ENCODE data around the gene IL17B.
"Not testable (repeated sequence)": the region's sequence is repeated elsewhere in the genome, so short reads cannot be mapped to it uniquely, and the experiment has no call there.

The IL17B gene

DNA sequence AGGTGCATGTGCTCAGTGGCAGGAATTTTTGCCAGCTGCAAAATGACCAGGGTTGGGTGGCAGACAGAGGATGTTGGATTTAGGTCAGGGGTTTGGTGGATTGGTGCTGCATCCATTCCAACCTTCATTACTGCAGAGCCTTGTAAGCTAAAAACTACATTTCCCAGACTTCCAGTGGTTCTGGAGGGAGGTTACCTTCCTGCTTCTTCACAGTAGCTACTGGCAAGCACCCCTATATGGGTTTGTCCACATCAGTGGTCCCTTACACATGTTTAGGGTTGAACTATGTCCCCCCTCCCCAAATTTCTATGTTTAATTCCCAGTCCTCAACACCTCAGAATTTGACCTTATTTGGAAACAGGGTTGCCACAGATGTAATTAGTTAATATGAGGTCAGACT, 20.7 kb upstream of the IL17B start:
- no peak for DNase-seq

- DNase-seq = not testable (repeated sequence)
Measured at GRCh38 chr5:149398747-149399266, 19.7 kb upstream of the IL17B start.

DNA sequence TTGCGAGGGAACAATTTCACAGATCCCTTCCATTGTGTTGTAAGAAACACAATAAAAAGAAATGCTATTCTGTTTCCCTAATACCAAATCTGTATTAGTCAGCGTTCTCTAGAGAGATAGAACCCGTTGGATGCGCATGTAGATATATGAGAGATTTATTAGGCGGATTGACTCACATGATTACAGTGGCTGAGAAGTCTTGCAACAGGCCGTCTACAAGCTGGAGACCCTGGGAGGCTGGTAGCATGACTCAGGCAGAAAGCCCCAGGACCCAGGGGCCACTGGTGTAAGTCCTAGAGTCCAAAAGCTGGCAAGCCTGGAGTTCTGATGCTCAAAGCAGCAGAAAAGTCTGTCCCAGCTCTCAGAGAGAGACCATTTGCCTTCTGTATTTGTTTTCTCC, 18.4 kb upstream of the IL17B start:
- no peak for DNase-seq

DNA sequence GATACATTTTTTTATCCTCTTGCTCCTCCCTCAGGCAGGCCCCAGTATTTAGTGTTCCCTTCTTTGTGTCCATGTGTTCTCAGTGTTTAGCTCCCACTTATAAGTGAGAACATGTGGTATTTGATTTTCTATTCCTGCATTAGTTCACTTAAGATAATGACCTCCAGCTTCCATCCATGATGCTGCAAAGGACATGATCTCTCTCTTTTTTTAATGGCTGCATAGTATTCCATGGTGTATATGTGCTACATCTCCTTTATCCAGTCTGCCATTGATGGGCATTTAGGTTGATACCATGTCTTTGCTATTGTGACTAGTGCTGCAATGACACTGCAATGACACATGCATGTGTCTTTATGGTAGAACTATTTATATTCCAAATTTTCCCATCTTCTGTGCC, 15.9 kb upstream of the IL17B start:
- DNase-seq = not testable (repeated sequence)

DNA sequence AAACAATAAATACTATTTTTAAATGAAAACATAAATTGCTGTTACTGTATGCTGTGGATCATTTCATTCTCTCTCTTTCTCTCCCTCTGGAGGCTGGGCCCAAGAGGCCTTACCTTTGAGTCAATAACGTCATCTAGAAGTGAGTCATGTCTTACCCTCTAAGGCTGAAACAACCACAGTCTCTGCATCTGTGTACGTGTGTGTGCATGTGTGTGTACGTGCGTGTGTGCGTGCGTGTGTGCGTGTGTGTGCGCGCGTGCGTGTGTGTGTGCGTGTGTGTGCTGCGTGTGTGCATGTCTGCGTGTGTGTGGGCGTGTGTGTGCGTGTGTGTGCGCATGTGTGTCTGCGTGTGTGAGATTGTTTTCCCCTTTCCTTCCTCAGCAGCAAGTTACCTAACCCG, 13.6 kb upstream of the IL17B start:
- DNase-seq = no peak

GRCh38 chr5:149391524-149391923, 12.4 kb upstream of the IL17B start:
- no peak for DNase-seq

DNA sequence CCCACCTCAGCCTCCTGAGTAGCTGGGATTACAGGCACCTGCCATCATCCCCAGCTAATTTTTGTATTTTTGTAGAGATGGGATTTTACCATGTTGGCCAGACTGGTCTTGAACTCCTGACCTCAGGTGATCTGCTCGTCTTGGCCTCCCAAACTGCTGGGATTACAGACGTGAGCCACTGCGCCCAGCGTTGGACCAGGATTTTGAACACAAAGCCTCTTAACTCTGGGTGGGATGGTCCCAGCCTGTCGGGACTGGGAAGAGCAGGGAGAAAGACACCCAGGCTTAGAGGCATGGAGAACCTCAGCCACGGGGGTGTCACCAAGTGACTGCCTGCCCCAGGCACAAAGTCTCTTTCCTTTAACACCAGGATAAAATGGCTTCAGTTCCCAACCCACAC, 12.0 kb upstream of the IL17B start:
- not testable (repeated sequence) for DNase-seq

- no peak for DNase-seq
Measured at GRCh38 chr5:149389552-149390495, 10.7 kb upstream of the IL17B start.

DNA sequence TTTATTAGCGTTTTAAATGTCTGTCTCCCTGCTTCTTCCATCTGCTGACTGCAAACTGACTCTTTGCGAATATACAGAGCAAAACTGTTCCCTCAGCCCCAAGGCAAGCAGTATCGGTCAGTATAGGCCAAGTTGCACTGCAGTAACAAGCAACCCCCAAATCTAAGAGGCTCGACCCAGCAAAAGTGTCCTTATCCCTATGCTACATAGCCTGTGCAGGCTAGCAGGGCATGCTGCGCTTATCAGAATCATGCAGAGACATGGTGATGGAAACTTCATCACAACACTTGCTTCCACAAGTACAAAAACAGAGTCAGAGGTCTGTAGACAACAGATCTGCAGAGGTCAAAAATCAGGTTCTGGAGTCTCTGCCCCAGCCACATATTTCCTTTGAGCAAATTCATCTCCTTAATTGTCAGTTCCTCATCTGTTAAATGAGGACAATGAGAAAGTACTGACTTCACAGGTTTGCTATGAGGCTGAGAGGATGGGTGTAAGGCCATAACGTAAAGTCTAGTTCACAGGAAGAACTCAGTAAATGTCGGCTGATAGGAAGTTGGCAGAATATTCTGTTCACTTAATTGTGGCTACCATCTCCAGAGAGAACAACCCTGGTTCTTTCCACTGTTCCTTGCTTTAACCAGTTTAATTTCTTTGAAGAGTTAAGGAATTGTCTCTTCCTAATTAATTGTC, 9.6 kb upstream of the IL17B start:
- DNase-seq = no peak

- DNase-seq = no peak
Measured at GRCh38 chr5:149387982-149388381, 8.9 kb upstream of the IL17B start.

- DNase-seq = no peak
Measured at GRCh38 chr5:149387081-149387631, 8.1 kb upstream of the IL17B start.

DNA sequence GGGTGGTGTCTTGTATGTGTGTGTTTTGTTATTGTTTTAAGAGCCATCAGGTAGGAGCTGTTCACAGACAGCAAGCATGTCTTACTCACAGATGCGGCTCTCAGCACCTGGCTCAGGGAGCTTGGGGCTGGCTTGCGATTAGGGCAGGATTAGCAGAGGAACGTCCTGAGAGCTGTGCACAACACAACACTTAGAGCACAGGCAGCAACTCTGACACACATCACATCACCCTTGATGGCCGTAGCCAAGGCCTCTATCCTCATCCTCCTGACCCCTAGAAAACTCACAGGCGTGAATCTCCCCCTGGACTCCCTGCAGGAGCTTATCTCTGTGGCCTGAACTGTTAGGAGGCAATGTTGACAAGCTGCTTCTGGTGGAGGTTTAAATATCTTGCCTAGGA, 7.1 kb upstream of the IL17B start:
- no peak for DNase-seq

DNA sequence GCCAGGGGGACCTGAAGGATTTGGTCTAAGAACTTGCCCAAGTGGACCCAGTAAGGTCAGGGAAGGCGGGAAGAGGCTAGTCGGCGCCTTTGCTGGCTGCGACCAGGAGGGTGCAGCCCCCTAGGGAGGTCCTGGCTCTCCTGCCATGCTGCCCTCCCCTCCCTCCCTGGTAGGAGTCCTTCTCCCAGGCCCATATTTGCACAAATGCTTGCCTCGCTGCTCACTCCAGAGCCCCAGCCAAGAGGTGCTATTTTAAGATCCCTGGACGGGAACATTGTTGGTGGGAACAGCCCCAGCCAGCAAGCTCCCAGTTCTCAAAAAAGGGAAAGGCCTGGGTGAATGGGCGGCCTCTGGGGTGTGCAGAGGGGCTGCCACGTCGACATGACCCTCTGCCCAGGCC, 4.3 kb upstream of the IL17B start:
- no peak for DNase-seq

- DNase-seq = no peak
Measured at GRCh38 chr5:149382517-149383220, 3.6 kb upstream of the IL17B start.

- peak; percentile 27 to 76 (median 61) for DNase-seq
Measured at GRCh38 chr5:149381986-149382338, 2.9 kb upstream of the IL17B start.

- no peak for DNase-seq
Measured at GRCh38 chr5:149381261-149381985, 2.3 kb upstream of the IL17B start.

DNA sequence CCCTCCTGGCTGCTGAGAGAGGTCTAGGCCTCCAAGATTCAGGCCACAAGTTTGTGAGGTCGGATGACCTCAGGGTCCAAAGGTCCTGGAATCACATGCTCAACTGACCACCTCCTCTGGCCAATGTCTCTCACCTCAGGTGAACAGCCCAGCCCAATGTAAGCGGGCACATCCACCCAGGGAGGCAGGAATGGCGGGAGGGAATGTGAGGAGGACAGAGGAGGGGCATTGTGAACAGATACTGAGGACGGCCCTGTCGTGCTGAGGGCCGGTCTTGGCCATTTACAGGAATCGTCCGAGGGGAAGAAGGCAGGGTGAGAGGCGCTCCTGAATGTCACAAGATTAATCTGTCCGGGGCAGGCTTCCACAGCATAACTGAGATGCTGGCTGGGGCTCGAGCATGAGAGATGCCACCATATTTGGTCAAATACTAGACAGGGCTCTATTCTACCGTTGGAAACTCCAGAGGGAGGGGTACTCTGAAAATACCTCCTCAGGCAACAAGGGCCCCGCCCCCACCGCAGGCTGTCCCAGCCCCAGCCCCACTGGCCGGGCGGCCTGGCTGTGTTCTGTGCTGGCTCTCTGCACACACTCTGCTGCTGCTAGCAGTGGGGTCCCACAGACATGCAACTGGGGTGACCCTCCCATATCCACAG, 1.5 kb upstream of the IL17B start:
- DNase-seq = no peak

- DNase-seq = no peak
Measured at GRCh38 chr5:149379818-149380374, 804 bp upstream of the IL17B start.

DNA sequence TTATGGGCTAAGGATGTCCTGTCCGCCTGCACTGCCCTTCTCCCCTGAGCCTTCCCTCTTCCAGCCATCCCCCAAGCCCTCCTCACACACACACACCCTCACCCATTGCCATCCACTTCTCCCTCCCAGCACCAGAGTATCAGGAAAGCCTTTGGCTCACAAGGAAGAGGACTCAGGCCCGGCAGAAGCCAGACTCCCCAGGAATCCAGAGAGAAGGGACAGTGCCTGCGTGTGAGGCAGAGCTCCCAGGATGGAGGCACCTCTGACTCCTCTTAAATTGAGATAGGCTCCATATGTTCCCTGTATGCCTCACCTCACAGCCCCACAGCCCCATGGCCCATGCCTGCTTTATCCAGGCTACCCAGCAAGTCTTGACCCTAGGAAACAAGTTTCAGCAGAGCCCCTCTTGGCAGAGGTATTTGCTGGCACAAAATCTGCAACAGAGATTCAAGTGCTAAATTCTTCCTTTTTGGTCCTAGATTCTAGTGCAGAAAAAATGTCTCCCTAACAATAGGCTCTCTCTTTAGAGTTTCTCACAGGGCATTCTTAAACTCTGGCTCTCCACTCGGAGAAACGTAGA, 761 bp downstream of the IL17B start:
- DNase-seq = no peak

GRCh38 chr5:149376711-149377447, 2.2 kb downstream of the IL17B start:
- no peak for DNase-seq

Measured in stimulated activated naive CD4-positive, alpha-beta T cell (primary cell).